ENCODE data around the gene TIAM1.

Gene TIAM1

DNA sequence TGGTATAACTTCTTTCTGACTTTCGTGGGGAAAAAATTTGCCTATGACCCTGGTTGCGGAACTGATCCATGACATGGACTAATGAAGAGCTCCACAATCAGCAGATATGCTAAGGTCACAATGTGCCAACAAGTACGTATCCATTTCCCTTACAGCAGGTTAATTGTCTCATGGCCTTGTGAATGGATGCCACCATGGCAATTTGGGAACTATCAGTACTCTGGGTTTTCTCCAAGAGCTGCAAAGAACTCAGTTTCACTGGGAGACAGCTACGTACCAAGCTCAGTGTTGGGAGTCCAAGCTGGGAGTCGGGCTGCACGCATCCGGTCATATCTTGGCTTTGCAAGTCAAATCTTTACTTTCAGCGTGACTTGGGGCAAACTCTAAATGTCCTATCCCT lies 64.8 kb downstream of the TIAM1 start:
- no peaks in the 10 kb centered on the region for H3K9me3 Mint-ChIP-seq
- no peak for DNase-seq (ENCODE audit: low spot score)
- no peak overlapping the region for H3K4me3 Mint-ChIP-seq
- H3K27me3 Mint-ChIP-seq (ENCODE audit: low read depth) = no peaks in the 10 kb centered on the region
- peaks cover 8% of the 10 kb centered on the region for H3K4me1 Mint-ChIP-seq (ENCODE audit: low read depth)
- H3K36me3 Mint-ChIP-seq (ENCODE audit: low read depth) = peaks cover 1% of the 10 kb centered on the region
- no peak overlapping the region for H3K27ac Mint-ChIP-seq

DNA sequence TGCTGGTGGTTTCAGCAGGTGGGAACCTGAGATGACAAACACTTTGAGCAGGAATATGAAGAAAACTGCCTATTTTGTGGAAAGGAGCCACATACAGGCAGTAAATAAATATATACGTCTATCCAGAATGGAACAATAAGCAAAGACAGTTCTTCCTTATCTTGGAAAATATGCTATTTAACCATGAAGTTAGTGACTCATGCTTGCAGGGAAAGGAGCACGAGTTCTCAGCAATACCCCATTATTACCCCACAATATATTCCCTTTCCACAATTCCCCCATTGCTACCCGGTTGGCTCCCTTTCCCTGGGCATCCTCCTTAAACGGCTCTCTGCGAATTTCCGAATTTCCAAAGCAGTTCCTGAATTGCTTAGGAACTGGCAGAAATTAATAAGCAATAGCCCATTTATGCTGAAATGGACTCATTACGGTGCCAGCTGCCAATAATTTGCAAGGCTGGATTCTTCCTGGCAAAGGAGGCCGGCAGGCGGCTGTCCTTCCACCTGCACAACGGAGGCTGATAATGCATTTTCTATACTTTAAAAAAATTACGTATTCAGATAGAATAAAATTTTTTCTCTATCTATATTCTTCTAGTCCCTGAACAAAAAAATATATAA lies 65.4 kb downstream of the TIAM1 start:
- DNase-seq (ENCODE audit: low spot score) = no peak
- H3K4me1 Mint-ChIP-seq (ENCODE audit: low read depth) = peaks cover 8% of the 10 kb centered on the region
- H3K27me3 Mint-ChIP-seq (ENCODE audit: low read depth) = no peaks in the 10 kb centered on the region
- H3K36me3 Mint-ChIP-seq (ENCODE audit: low read depth) = peaks cover 1% of the 10 kb centered on the region
- peaks cover 2% of the 10 kb centered on the region for H3K9me3 Mint-ChIP-seq
- H3K27ac Mint-ChIP-seq = no peak overlapping the region
- no peak overlapping the region for H3K4me3 Mint-ChIP-seq

DNA sequence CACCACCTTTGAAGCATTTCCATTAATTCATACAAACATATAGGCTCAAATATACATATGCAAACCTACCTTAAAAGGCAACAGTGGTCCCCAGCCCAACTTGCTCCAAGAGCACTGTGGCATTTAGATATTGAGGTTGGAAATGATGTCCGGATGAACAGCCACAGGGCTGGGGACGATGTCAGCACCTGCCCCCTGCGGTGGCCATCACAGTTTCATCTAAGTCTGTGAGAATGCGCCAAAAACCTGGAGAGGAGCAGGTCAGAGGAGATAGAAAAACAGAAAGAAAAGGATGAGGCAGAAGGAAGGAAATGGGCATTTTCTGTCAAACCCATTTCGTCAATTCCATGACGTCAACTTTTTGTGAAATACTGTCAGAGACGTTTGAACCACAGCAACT lies 67.4 kb downstream of the TIAM1 start:
- no peak for DNase-seq (ENCODE audit: low spot score)
- Mint-ChIP-seq H3K36me3 (ENCODE audit: low read depth) (peaks cover 6% of the 10 kb centered on the region), H3K27me3 (ENCODE audit: low read depth) (no peaks in the 10 kb centered on the region), H3K9me3 (peaks cover 8% of the 10 kb centered on the region), H3K4me3 (no peak overlapping the region), H3K27ac (no peak overlapping the region), H3K4me1 (ENCODE audit: low read depth) (peaks cover 7% of the 10 kb centered on the region)

DNA sequence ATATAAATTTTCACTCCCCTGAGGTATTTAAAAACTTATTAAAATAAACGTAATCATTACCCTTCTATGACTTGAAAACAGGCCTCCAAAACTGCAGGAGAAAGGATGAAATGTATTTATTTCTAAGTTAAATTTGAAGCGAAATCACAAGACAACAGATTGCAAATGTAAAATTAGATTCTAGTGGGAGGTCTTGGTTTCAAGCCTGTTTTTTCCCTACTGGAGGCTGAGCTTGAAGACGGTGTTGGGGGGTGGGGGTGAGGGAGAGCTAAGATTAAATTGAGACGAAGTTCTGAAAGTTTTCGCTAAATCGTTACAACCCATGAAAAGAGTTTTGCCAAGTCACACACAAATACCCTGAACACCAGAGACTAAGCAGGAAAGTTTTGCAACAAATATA lies 68.2 kb downstream of the TIAM1 start:
- Mint-ChIP-seq H3K9me3 (peaks cover 8% of the 10 kb centered on the region), H3K4me3 (no peak overlapping the region), H3K27me3 (ENCODE audit: low read depth) (no peaks in the 10 kb centered on the region), H3K36me3 (ENCODE audit: low read depth) (peaks cover 5% of the 10 kb centered on the region), H3K4me1 (ENCODE audit: low read depth) (peaks cover 7% of the 10 kb centered on the region), H3K27ac (no peak overlapping the region)
- DNase-seq (ENCODE audit: low spot score) = no peak

DNA sequence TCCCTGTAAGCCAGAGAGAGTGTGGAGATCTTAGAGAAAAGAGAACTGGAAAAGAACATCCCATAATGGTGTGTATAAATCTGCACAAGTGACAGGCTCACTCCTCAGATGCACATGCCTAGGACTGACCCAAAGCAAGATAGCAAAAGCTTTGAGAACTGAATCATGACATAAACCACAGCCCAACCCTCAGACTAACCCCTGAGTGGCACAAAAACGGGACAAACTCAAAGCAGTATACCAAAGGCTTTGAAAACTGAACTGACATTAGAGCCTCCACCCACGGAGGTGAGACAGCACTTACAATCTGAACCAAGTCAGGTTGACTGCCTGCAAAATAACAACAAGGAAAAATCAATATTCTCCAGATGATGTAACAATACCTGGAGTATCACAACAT lies 70.8 kb downstream of the TIAM1 start:
- H3K36me3 Mint-ChIP-seq (ENCODE audit: low read depth) = peaks cover 9% of the 10 kb centered on the region
- no peak overlapping the region for H3K27ac Mint-ChIP-seq
- H3K9me3 Mint-ChIP-seq = peaks cover 8% of the 10 kb centered on the region
- no peak overlapping the region for H3K4me3 Mint-ChIP-seq
- peaks cover 10% of the 10 kb centered on the region for H3K4me1 Mint-ChIP-seq (ENCODE audit: low read depth)
- DNase-seq (ENCODE audit: low spot score) = peak; percentile 24
- no peaks in the 10 kb centered on the region for H3K27me3 Mint-ChIP-seq (ENCODE audit: low read depth)

DNA sequence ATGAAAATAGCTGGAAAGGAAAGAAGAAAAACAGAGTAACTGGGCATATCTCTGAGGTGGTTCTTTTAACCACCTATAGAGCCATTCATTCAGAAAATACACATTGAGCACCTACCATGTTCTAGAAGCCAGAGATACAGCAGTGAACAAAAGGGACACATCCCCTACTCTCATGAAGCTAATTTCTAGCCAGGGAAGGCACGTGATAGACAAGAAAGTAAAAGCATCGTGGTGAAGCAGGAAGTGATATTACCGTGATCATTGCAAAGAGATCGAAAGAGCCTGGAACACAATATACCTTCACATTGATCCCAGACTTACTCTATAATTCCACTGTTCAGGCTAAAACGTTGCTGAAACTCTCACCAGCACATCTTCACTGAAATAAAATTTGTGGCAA lies 76.0 kb downstream of the TIAM1 start:
- peaks cover under 1% of the 10 kb centered on the region for H3K9me3 Mint-ChIP-seq
- DNase-seq (ENCODE audit: low spot score) = no peak
- H3K27ac Mint-ChIP-seq = no peak overlapping the region
- peaks cover 15% of the 10 kb centered on the region for H3K4me1 Mint-ChIP-seq (ENCODE audit: low read depth)
- H3K36me3 Mint-ChIP-seq (ENCODE audit: low read depth) = peaks cover 5% of the 10 kb centered on the region
- peaks cover 3% of the 10 kb centered on the region for H3K27me3 Mint-ChIP-seq (ENCODE audit: low read depth)
- peak overlapping the region; percentile 23 for H3K4me3 Mint-ChIP-seq

DNA sequence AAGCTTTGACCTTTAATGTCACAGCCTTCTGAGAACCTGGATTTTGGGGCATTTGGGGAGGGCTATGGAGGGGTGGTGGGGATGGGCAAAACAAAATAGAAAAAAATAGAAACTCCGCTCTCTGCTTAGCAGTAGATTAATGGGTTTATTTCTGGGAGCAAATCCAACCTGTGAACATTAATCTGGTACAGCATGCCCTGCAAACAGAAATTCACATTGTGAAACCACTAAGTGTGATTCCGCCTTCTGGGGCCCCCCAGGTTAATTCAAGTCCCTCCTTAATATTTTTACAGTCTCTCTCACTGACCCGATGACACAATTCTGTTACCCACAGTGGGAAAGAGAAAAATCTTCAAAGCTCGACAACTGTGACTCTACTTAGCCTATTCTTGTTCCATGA lies 76.4 kb downstream of the TIAM1 start:
- Mint-ChIP-seq H3K9me3 (no peaks in the 10 kb centered on the region), H3K4me1 (ENCODE audit: low read depth) (peaks cover 14% of the 10 kb centered on the region), H3K36me3 (ENCODE audit: low read depth) (peaks cover 5% of the 10 kb centered on the region), H3K4me3 (no peak overlapping the region), H3K27me3 (ENCODE audit: low read depth) (peaks cover 3% of the 10 kb centered on the region), H3K27ac (no peak overlapping the region)
- no peak for DNase-seq (ENCODE audit: low spot score)

DNA sequence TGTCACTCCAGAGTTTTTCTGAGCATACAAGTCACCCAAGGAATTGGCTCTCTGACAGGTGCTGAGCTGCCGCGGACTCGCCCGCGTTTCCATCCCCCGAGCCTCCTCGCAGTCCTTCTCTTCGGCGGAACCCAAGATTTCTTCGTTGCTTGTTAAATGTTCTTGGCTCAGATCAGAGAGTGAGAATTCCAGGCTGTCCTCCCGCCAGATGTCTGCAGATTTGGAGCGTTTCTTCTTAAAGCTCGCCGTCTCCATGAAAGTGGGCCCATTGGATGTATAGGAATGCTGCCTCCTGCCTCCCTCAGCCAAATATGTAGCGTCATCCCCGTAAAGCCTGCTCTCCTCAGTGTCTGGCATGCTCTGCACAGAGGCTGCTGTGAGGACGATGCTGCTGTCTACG lies 77.8 kb downstream of the TIAM1 start:
- peaks cover 5% of the 10 kb centered on the region for H3K36me3 Mint-ChIP-seq (ENCODE audit: low read depth)
- H3K9me3 Mint-ChIP-seq = no peaks in the 10 kb centered on the region
- no peak overlapping the region for H3K4me3 Mint-ChIP-seq
- H3K4me1 Mint-ChIP-seq (ENCODE audit: low read depth) = peaks cover 14% of the 10 kb centered on the region
- H3K27ac Mint-ChIP-seq = no peak overlapping the region
- peaks cover 6% of the 10 kb centered on the region for H3K27me3 Mint-ChIP-seq (ENCODE audit: low read depth)
- no peak for DNase-seq (ENCODE audit: low spot score)

DNA sequence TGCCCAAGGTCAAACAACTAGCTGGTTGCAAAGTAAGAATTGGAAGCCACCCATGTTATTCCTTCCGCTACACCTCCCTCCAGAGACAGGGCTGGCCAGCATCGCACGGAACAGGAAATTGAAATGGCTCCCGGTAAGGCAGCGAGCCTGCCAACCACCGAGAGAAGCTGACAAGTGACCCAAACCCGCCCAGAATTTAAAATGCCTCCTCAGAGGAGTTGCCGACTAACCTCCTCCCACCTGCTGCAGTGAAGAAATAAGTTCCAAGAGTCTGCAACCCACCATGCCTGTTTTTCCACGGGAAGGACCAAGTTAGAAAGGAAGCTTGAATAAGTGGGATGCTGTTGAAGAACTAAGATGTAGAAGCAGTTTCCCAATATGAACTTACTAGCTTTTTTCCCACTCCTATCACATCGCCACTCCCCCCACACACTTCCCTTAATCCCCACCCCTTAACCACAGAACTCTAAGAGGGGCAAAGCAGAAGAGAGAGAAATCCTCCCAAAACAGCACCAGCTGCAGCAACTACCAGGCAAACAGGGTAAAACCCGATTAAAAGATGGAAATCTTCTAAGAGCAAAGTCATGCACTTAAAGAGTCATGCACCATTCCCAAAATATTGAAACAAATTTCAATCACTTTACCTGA lies 78.6 kb downstream of the TIAM1 start:
- no peaks in the 10 kb centered on the region for H3K36me3 Mint-ChIP-seq (ENCODE audit: low read depth)
- H3K9me3 Mint-ChIP-seq = no peaks in the 10 kb centered on the region
- peaks cover 6% of the 10 kb centered on the region for H3K27me3 Mint-ChIP-seq (ENCODE audit: low read depth)
- no peak overlapping the region for H3K27ac Mint-ChIP-seq
- DNase-seq (ENCODE audit: low spot score) = no peak
- H3K4me1 Mint-ChIP-seq (ENCODE audit: low read depth) = peaks cover 14% of the 10 kb centered on the region
- no peak overlapping the region for H3K4me3 Mint-ChIP-seq

DNA sequence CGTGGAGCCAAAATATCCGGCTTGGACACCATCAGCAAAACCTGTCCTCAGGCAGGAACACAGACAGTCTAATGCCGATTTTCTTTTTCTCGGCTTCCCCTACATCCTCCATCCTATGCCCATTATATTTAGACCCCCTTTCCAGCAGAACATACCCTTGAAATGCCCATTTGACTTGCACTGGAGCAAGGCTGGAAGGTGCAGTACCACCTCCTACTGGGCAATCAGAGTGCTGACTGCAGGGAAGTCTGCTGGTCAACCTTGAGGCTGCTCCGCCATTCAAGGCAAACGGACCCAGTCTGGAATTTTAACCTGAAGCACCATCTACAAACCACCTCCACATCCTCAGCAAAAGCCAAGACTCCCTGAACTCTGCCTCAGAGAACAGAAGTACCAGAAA lies 79.5 kb downstream of the TIAM1 start:
- Mint-ChIP-seq H3K9me3 (no peaks in the 10 kb centered on the region), H3K27me3 (ENCODE audit: low read depth) (peaks cover 6% of the 10 kb centered on the region), H3K4me3 (no peak overlapping the region), H3K4me1 (ENCODE audit: low read depth) (peaks cover 14% of the 10 kb centered on the region), H3K36me3 (ENCODE audit: low read depth) (no peaks in the 10 kb centered on the region), H3K27ac (no peak overlapping the region)
- no peak for DNase-seq (ENCODE audit: low spot score)

DNA sequence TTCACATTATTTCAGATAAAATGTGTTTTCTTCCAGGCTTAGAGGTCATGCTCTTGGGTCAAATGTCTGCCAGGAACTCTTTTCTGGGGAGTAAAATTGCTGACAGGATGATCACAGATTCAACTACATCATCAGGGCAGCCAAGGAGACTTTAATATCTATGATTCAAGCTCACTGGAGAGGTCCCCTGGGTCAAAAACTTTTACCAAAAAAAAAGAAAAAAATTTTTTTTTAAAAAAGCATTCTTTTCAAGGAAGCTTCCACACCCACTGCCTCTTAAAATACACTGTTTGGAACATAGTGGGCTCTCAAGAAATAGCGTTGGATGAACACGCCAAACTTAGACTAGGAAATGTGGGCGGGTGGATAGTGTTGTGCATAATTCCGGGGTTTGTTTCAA lies 81.3 kb downstream of the TIAM1 start:
- H3K36me3 Mint-ChIP-seq (ENCODE audit: low read depth) = no peaks in the 10 kb centered on the region
- no peak overlapping the region for H3K4me3 Mint-ChIP-seq
- peaks cover 6% of the 10 kb centered on the region for H3K27me3 Mint-ChIP-seq (ENCODE audit: low read depth)
- DNase-seq (ENCODE audit: low spot score) = no peak
- H3K9me3 Mint-ChIP-seq = no peaks in the 10 kb centered on the region
- peaks cover 6% of the 10 kb centered on the region for H3K4me1 Mint-ChIP-seq (ENCODE audit: low read depth)
- H3K27ac Mint-ChIP-seq = no peak overlapping the region

DNA sequence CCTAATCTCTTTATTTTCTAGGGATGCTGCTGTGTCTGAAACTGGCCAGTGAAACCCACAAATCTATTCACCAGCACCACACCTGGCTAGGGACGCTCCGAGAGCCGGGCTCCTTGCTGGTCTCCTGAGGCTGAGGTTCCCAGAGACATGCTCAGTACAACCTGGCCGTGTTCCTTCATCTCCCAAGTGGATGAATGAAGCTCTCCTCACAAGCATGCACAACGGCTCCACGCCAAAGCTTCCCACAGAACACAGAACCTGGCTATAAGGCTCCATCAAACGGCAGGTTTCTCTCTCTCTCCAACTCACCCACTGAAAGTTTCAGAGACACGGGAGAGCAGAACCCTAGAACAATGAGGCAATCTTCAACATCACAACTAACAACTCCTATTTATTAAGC lies 82.3 kb downstream of the TIAM1 start:
- Mint-ChIP-seq H3K36me3 (ENCODE audit: low read depth) (no peaks in the 10 kb centered on the region), H3K27me3 (ENCODE audit: low read depth) (peaks cover 6% of the 10 kb centered on the region)

DNA sequence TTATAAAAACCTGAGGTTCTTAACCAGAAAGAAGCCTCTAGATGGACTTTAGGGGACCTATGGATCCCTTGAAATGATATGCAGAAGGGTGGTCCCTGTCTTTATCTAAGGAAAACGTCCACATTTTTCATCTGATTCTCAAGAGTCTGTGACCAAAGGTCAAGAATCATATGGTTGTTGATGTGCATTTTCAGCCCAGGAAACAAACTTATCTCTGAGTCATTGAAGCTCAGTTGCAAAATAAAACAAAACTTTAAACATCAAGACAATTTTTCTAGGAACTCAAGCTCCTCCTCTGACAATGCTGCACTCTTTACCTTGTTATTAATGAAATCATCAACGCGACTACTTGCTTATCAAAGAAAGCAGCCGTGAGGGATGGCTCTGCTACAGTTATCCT lies 83.3 kb downstream of the TIAM1 start:
- Mint-ChIP-seq H3K27me3 (ENCODE audit: low read depth) (peaks cover 6% of the 10 kb centered on the region), H3K4me1 (ENCODE audit: low read depth) (peaks cover 5% of the 10 kb centered on the region), H3K9me3 (no peaks in the 10 kb centered on the region), H3K27ac (no peak overlapping the region), H3K36me3 (ENCODE audit: low read depth) (no peaks in the 10 kb centered on the region), H3K4me3 (no peak overlapping the region)
- DNase-seq (ENCODE audit: low spot score) = no peak

More for the DNA sequence above, 82.3 kb downstream of the TIAM1 start:
- no peak overlapping the region for H3K4me3 Mint-ChIP-seq
- H3K9me3 Mint-ChIP-seq = no peaks in the 10 kb centered on the region
- H3K27ac Mint-ChIP-seq = no peak overlapping the region
- no peak for DNase-seq (ENCODE audit: low spot score)
- peaks cover 5% of the 10 kb centered on the region for H3K4me1 Mint-ChIP-seq (ENCODE audit: low read depth)

DNA sequence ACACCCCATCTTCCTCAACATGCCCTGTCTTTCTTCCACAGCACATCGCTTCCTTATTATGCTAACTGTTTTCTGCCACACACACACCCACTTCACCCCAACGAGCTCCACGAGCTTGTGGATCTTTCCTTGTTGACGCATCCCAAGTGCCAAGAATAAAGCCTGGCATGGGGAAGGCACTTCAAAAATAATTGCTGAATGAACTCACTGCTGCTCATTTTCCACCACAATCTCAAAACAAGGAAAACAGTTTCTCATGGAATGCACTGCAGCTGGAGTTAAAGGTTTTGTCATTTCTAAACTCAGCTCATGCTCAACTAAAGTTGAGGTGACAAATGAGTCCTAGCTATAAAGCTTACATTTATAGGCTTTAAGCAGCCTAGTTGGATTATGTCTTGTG lies 86.0 kb downstream of the TIAM1 start:
- no peak overlapping the region for H3K27ac Mint-ChIP-seq
- DNase-seq (ENCODE audit: low spot score) = no peak
- peaks cover 3% of the 10 kb centered on the region for H3K27me3 Mint-ChIP-seq (ENCODE audit: low read depth)
- no peaks in the 10 kb centered on the region for H3K9me3 Mint-ChIP-seq
- no peaks in the 10 kb centered on the region for H3K36me3 Mint-ChIP-seq (ENCODE audit: low read depth)
- no peaks in the 10 kb centered on the region for H3K4me1 Mint-ChIP-seq (ENCODE audit: low read depth)
- no peak overlapping the region for H3K4me3 Mint-ChIP-seq

DNA sequence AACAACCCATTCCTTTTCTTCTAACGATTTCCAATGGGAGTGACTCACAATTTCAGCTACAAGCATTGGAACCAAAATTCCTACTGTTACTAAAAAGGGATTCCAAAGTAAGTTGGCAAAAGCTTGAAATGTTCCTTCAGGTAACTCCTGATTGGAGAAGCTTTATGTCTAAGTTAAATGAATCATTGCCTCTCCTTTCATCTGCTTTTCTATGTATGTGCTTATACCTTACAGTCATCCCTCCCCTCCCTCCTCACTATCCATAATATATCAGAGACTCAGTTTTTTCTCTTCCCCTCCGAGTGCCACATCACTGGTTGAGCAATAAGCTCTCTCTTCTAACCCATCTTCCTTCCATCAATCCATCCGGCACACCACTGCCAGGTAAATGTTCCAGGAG lies 86.8 kb downstream of the TIAM1 start:
- Mint-ChIP-seq H3K27me3 (ENCODE audit: low read depth) (peaks cover 3% of the 10 kb centered on the region), H3K27ac (no peak overlapping the region), H3K4me3 (no peak overlapping the region), H3K4me1 (ENCODE audit: low read depth) (no peaks in the 10 kb centered on the region), H3K9me3 (no peaks in the 10 kb centered on the region), H3K36me3 (ENCODE audit: low read depth) (no peaks in the 10 kb centered on the region)
- DNase-seq (ENCODE audit: low spot score) = no peak
